Astrocyte (in vitro differentiated cells and primary cell): ENCODE results near the gene VASH2.
"Not testable (repeated sequence)": the region's sequence is repeated elsewhere in the genome, so short reads cannot be mapped to it uniquely, and the experiment has no call there.

Experiments used
- CTCF ChIP-seq: IDR thresholded peaks from 2 replicates; pipeline ENCODE4 v1.5.1; 2011; ENCODE audit warnings: low read depth, mild to moderate bottlenecking, inconsistent platforms, low read length, moderate library complexity; ENCODE audit not compliant: insufficient read depth
- EZH2 ChIP-seq: IDR thresholded peaks from 2 replicates; pipeline ENCODE4 v1.6.1; 2012; ENCODE audit warnings: mild to moderate bottlenecking, low read length, inconsistent platforms; ENCODE audit not compliant: insufficient read depth

GRCh38 chr1:213027024-213027423 is 76.7 kb downstream of the VASH2 start:
- not testable (repeated sequence) for TF ChIP-seq CTCF, EZH2
